HG03097 (cell line): Measurements from ENCODE around the gene PAGE4.

Experiments
- ATAC-seq: cut with Tn5 transposase; IDR thresholded peaks from one replicate; pipeline ENCODE4 v1.9.1; 2021; ENCODE audit not compliant: unreplicated experiment, low FRiP score

PAGE4 gene, protein sequence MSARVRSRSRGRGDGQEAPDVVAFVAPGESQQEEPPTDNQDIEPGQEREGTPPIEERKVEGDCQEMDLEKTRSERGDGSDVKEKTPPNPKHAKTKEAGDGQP

DNA sequence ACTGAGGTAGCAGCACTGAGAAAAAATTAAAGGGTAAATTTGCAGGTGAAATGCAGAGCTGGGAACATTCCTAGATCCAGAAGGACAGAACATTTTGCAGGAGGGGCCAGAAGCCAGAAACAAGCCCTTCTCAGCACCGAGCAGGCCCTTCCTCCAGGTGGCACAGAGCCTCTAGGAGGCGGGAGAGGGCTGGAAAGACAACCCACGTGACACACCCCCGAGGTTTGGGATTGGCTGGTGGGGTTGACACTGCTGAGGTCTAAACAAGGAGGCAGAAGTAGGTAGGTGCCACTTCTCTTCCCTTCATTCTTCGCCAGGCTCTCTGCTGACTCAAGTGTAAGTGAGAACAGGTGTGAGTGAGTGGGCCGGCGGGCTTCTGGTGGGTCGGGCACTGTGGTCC, at the start of gene PAGE4:
TSS of gene PAGE4 (plus strand) at position 288 of the 400 bp plus-strand sequence. CDS start 1,126 bp downstream, outside the sequence.
- no peak for ATAC-seq

- ATAC-seq: no peak
Measured at GRCh38 chrX:49784747-49785280, 44.3 kb upstream of the PAGE4 start.

- ATAC-seq: no peak
Measured at GRCh38 chrX:49792376-49792775, 36.7 kb upstream of the PAGE4 start.

DNA sequence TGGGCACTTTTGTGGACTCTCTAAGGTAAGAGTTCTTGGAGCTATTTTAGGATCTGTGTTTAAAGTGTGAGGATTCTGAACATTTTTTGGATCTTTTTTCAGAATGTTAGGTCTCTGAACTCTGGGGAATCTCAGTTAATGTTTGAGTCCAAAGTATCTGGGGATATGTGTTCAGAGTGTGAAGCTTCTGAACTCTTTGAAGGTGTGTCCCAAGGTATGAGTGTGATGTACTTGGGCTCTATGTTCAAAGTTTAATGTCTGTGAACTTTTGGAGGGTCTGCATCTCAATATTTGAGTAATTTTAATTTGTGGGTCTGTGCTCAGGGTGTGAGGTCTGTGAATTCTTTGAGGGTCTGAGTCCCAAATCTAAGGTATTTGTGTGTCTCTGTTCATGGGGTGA, 35.4 kb upstream of the PAGE4 start:
- ATAC-seq: no peak

DNA sequence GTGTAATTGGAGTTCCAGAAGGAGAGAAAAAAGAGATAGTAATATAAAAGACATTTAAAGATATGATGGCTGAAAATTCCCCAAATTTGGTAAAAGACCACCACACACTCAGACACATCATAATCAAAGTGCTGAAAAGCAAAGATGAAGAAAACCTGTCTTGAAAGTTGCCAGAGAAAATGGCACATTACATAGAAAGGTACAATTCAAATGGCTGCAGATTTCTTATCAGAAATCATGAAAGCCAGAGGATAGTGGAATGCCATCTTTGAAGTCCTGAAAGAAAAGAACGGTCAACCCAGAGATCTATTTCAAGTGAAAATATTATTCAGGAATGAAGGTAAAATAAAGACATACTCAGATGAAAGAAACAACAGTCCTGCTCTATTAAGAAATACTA, 29.3 kb upstream of the PAGE4 start:
- ATAC-seq: no peak

DNA sequence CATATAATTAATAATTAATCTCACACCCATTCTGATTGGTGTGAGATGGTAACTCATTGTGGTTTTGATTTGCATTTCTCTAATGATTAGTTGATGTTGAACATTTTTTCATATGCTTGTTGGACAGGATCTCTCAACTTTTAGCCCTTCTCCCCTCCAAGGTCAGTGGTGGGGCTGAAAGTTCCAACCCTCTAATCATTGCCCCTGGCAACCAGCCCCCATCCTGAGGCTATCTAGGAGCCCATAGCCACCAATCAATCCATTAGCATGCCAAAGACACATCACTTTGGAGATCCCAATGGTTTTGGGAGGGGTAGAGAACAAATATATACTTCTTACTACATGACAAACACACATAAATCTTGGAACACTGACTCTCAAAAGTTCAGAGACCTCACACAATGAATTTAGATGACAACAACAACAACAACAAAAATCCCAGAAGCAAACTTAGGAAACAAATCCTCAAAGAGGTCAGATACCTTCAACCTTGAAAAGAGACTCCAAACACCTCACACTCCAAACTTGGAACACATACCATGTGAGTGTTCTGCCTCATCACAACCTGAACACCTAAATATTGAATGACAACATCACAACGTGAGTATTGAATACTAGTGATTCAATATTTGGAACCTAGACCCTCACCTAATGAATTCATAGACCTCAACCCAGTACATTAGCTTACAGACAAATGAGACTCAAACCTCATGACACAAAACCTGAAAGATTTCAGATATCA, 19.0 kb upstream of the PAGE4 start:
- no peak for ATAC-seq

DNA sequence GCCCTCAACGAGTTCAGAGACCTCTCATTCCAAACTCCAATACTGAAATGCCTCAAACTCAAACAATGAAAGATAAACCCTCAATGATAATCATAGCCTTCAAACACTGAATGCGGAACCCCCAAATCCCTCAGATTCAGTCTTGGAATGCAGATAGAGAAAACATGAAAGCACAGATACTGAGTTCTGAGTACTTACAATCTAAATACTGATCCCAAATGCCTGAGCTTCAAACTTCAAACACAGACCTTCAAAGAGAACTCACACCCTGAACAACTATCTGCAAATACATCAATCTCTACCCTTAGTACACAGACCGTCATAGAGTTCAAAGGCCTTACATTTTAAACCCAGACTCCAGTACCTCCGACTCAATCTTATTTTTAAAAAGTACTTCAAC, 16.9 kb upstream of the PAGE4 start:
- ATAC-seq: no peak

DNA sequence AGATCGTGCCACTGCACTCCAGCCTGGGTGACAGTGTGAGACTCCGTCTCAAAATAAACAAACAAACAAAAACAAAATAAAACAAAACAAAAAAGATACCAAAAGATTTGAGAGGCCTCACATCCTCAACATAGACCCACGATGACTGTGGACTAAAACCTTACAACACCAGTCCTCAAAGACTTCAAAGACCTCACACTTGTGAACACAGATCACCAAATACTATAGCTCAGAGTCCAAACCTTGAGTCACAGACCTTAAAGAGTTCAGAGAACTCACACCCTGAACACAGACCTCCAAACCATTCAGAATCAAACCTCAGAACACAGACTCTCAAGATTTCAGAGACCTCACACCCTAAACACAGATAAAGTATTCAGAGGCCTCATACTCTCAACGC, 12.7 kb upstream of the PAGE4 start:
- ATAC-seq: no peak

- no peak for ATAC-seq
Measured at GRCh38 chrX:49838374-49838773, 9.3 kb downstream of the PAGE4 start.

DNA sequence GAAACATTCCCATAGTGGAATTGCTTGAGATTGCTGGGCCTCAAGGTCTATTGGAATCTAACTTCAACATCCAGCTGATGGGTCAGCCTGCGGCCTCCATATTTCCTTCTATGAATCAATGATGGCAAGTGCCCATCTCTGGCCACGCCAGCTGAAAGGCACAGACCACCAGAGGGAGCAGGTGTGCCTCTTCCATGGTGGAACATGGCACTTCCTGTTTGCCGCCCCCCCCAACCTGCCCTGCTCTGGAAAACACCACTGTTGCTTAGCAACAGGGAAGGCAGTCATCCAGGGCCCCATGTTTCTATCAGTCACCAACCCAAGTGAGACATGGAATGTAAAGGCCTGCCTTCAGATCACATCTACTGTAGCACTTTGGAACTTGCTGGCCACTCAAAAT, 11.6 kb downstream of the PAGE4 start:
- no peak for ATAC-seq

DNA sequence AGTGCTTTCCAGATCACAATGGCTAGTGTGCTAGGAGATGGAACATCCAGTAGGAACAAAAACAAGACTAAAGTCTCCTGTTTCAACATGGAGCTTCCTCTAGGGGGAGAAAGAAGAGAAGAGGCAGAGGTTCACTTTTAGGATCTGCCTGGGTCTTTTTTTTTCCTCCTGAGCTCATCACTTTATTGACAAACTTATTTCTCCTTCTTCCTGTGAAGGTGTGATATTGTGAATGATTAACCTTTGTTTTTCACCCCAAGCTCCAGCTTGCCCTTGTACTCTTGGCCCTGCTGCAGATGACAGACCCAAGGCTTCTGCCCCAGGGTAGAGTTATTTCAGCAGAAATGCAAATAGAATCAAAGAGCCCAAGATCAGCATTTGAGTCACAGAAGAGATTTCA, 13.5 kb downstream of the PAGE4 start:
- ATAC-seq: no peak

GRCh38 chrX:49844611-49845010, 15.5 kb downstream of the PAGE4 start:
- ATAC-seq: no peak

DNA sequence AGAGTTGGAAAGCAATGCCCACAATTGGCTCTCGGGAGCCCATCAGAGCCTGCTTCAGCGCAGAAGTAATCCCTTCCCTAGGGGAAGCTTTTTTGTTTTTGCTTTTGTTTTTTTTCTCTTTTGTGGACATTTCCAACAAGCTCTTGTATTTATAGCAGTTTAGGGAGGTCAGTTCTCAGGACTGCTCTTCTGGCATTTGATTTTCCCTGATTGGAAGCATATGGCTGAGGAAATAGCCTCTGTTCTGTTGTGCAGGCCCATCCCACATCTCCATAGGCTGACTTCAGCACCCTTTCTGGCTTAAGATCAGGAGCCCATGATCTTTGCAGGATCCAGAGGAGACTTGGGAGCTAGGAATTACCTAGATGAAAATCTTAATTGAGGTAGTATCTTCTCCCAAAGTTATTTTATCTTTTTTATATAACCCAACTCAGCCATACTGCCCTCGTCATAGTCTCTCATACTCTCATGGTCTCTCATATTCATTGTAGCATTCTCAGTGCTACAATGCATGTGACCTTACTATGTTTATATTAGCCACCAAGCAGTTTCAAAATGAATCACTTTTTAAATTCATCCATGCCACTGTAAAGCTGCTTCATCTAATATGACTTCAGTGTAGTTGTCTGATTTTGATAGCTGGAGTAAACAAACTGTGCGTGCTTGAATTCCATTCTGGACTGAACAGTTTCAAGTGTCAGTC, 16.7 kb downstream of the PAGE4 start:
- ATAC-seq: no peak

GRCh38 chrX:49846522-49846921, 17.4 kb downstream of the PAGE4 start:
- no peak for ATAC-seq

GRCh38 chrX:49848275-49848674, 19.2 kb downstream of the PAGE4 start:
- no peak for ATAC-seq

DNA sequence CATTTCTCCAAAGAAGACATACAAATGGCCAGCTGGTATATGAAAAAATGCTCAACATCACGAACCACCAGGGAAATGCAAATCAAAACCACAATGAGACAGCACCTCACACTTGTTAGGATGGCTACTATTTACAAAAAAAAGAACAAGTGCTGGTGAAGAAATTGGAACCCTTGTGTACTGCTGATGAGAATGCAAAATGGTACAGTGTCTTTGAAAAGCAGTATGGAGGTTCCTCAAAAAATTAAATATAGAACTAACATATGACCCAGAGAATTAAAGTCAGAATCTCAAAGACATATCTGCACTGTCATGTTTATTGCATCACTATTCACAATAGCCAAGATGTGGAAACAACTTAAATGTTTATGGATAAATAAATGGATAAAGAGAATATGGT, 20.9 kb downstream of the PAGE4 start:
- ATAC-seq: no peak

DNA sequence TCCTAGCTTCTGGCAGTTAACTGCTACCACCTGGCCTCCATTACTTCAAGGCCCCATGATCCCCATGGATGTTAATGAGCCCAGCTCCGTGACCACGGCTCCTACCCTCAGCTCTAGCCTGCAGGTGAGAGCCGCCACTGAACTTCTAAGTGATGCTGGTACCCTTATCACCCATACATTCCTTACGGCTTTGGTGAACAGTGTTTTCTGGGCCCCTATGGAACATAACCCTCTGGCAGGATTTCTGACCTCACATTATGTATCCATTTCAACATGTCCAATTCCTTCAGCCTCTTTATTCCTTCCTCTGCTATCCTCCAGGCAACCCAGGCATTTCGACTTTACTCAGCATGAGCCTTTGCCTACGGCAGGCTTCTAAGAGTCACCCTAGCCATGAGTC, 24.6 kb downstream of the PAGE4 start:
- ATAC-seq: no peak

- ATAC-seq: no peak
Measured at GRCh38 chrX:49856819-49857218, 27.7 kb downstream of the PAGE4 start.

- no peak for ATAC-seq
Measured at GRCh38 chrX:49858341-49858740, 29.2 kb downstream of the PAGE4 start.

DNA sequence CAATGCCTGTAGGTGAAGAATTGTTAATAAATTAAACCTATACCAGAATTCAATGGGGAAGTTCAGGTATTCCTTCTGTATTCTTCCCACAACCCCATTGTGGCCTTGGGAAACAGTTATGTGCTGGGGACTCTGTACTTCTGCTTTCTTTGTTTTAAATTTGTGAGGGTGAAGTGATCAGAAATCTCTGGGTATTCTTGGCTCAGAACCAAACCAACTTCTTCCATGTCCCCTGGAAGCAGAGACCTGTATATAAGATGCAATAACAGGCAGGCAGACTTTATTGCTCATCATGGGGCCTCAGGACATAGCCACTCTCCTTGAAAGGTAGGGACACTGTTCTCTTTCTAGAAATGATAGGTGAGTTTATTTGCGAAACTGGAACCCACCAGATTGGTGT, 30.4 kb downstream of the PAGE4 start:
- ATAC-seq: no peak

DNA sequence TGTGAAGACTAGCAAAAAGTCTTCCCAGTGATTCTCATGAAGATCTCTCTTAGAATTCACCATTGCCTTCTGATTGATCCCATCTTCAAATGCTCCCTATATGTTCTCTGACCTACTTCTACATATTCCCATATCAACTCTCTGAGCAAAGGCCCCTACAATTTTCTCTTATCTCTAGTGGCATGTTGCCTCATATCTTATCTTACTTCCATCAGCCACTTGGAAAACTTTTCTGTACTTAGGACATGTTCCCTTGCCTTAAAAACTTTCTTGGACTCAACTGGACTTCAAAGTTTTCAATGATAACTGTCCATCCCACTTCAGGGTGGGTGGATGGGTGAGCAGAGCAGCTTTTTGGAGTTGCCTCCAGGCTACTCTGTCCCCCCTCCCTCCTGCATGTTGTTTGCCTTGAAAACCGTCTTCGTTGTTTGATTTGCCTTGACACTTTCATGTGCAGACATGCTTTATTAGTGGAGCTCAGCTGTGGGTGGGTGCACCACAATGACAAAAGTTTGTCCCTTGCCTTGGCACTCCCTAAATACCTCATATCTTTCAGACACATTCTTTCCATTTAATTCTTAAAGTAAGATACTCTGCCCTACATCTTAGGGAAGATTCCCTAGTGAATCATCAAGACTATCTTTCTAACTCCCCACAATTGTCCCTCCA, 31.9 kb downstream of the PAGE4 start:
- ATAC-seq: no peak
